ENCODE data around the gene CLCN7.
"Not testable (repeated sequence)": the region's sequence is repeated elsewhere in the genome, so short reads cannot be mapped to it uniquely, and the experiment has no call there.

CLCN7 gene

DNA sequence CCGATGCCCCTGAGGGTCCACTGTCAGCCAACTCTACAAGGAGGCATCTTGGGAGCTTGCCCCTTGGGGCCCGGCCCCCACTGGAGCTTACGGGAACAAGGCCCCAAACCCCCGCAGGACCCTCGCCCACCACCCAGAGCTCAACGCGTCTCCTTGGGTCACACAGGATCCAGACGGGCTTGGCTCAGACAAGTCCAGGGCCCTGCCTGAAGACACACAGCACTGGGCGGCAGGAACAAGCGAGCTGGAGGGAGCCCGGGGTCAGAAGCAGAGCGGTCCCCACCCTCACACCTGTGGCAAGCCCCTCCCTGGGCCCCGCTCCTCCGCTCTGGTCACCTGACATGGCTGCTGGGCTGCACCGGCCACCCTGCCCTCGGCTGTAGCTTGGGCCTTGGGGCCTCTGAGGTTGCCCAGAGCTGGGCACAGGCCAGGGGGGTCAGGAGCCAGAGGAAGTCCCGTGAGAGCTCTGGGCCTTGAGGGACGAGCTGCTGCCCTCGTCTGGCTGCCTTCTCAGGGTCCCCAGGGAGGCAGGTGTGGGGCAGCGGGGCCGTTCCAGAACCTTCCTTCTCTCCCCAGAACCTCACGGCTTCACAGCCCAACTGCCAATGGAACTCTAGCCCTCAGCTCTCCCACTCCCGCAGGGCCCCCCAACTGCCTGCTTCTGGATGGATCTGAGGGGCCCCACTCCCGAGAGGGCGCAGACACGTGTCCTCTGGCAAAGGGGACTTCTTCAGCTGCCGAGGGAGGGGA, 30.7 kb downstream of the CLCN7 start, which contains the start of gene CCDC154:
Gene CCDC154, minus strand, starts transcription at position 577 of the 750 bp plus-strand sequence. Its CDS starts 234 bp downstream, at position 343.
- DNase-seq: no peak

DNA sequence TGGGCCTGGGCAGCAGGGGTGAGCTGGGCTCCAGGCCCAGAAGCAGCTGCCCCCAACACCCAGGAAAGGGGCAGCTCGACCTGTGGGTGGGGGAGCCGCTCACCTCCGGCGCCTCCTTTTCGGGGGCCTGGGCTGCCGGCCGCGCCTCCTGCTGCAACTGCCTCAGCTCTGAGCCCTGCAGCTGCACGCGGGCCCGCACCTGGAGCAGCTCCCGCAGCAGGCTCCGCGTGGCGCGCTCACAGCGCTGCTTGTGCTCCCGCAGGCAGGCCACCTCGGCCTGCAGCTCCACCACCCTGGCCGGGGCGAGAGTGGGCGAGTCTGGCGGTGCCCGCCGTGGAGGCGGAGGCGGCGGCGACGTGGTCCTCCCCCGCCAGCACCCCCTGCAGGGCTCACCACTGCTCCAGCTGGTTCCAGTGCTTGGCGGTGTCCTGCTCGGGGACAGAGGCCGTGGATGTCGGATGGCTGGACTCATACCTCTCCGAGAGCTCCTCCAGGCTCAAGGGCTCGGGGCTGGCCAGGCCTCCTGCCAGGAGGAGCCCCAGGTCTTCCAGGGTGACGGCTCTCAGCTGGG, 31.3 kb downstream of the CLCN7 start:
- no peak for DNase-seq

DNA sequence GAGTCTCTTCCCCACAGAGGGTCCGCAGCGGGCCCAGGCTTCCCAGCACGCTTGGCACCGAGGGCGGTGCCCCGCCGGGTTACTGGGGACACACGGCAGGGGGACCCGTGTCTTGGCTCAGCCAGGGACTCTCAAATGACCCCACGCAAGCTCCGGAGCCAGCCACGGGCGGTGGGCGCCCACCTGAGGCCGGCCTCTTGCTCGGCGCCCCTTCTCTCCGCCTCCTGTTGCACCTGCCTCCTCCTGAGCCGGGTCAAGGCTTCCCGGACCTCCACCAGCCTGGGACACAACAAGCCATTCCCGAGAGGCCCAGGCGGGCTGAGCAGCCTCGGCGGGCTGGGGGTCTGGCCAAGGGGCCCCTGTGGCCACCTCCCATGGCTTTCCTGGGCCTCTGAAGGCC, 32.1 kb downstream of the CLCN7 start:
- no peak for DNase-seq

DNA sequence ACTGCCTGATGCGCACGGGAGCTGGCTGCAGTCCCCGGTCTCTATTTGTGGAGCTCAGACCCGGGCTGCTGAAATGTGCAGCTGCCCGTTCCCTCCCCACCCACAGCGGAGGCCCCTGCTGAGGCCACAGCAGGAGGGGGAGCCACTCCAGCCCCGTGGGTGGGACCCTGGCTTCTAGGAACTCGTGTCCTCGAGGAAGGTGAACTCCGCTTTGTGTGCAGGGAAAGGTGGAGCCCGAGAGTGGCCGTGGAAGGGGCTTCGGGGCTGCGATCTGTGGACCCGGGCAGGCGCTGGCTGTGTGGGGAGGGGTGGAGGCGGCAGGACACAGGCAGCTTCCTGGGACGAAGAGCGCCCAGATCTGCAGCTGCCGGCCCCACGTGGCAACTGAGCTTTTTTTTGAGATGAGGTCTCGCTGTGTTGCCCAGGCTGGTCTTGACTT, 33.4 kb downstream of the CLCN7 start:
- DNase-seq: no peak

DNA sequence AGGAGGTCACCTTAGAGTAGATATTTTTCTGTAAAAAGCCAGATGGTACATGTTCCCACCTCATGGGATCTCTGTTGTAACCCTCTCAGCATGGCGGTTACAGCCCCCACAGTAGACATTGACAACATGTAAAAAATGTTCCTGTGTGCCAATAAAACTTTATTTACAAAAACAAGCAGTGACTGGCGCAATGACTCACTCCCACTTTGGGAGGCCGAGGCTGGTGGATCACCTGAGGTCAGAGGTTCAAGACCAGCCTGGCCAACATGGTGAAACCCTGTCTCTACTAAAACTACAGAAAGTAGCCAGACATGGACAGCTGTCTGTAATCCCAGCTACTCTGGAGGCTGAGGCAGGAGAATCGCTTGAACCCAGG, 35.1 kb downstream of the CLCN7 start:
- DNase-seq: not testable (repeated sequence)

DNA sequence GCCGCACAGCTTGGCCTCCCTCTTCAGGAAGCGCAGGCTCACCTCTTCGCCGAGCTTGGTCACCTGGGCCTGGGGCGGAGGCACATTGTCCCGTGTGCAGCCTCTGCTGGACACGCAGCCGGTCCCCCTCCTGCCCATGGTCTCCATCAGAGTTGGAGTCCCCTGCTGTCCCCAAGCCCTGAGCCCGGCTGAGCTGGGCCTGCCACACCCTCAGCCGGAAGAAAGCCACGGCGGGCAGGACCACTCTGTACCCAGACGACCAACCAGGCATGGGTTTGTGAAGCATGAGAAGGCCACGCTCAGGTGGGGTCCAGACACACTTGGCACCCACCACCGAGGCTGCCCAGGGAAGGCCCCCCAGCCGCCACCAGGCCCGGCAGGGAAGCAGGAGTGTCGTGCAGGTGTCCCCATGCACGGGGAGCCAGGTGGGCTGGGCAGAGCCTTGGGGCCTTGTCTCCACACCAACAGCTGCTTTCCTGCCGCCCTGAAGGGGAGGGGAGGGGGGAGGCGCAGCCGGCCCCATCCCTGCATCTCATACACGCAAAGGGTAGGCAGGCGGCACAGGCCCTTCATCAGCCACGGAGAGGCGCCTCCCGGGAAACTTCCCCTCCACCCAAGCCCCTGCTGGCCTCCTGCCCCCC, 35.6 kb downstream of the CLCN7 start:
- no peak for DNase-seq

DNA sequence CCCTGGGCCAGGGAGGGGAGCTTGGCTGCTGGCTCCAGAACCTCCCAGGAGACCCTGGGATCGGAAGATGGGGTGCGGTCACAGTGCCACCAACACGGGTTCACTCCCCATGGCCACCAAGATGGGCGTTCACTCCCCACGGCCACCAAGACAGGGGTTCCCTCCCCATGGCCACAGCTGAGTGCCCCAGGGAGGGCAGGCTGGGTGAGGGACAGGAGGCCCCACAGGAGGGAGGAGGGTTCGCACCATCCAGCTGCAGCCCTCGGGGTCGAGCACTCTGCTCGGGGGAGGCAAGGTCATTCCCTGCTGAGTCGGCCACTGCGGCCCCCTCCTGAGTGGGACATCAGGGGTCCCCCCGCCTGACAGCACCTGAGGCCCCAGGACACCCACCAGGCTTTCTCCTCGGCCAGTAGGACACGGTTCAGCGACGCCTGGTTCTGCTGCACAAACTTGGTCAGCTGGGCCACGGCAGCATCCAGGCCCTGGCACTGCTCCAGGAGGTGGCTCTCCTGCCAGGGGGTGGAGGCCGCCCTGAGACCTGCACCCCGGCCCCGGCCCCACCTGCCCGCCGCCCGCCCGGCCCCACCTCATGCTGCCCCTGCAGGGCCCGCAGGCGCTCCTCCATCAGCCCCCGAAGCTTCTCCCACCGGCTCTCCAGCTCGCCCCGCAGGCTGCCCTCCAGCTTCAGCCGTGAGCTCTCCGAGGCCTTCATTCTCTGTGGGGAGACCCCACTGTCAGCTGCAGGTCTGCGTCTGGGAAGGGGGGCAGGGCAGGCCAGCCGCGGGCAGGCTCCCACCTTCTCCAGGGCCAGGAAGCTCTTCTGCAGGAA, 36.4 kb downstream of the CLCN7 start:
- DNase-seq: no peak

DNA sequence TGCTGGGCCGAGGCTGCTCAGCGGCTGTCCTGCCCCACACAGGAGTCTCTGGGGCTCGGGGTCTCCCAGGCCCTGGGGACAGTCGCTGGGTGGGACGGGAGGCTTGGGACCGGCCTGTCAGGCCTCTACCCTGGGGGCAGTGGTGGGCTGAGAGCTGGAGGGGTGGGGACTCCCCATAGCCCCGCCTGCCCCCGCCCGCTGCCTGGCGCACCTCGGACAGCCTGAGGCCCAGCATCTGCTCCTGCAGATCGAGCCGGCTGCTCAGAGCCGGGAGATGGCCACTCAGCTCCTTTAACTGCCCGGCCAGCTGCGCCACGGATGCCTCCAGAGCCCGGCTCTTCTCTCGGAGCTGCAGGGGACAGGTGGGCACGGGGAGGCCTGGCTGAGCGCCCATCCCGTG, 37.2 kb downstream of the CLCN7 start:
- no peak for DNase-seq

DNA sequence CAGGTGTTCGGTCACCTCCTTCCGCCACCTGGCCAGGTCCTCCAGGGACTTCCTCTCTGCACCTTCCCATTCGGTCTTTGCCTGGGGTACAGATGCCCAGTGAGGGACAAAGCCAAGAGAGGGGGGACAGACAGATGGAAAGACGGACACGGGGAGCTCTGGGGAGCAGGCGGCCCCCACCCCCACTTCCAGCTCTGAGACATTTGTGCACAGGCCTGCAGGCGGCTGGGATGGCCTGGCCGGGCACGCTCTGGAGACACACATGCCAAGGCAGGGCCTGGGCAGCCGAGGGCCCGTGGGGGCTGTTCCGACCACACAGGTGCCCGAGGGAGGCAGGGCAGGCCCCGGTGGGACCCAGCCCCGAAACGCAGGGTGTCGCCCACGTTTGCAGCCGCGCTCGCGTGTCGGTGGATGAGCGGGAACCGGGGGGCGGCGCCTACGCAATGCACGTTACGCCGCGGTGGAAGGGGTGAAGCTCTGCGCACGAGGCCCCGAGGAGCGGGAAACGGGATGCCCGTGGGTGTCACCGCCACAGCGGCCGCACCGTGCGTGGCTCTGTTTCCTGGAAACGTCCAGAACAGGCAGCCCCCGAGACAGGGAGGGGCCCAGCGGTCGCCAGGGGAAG, 38.0 kb downstream of the CLCN7 start:
- no peak for DNase-seq

DNA sequence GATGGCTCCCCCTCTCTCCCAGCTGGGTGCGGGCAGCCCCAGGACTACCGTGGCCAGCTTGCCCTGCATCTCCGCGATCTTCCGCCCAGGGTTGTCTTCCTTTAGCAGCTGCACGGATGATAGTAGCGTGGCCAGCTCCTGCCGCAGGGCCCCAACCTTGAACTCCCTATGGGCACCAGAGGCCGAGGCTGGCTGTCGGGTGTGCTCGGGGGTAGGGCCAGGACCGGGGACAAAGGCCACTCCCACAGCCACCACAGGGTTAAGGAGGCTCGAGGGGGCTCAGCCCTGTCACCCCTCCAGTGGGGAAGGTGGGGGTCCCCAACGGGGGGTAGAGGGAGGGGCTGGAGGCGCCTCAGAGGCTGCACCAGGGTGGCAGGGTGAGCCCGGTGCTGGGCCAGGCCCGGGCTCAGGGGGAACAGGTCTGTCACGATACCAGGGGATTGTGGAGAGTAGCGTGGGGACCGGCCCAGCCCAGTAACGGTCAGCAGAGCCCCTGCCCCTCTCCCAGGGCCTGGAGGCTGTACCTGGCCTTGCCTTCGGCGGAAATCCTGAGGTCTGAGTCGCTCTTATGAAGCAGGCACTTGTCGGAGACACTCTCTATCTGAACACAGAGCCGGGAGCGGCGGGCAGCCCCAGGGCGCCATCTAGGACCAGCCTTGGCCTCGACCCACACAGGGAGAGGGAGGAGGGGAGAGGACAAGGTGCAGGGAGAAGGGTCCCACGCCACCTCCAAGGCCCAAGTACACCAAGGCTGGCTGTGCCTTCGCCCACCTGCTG, 38.7 kb downstream of the CLCN7 start:
- DNase-seq: no peak

DNA sequence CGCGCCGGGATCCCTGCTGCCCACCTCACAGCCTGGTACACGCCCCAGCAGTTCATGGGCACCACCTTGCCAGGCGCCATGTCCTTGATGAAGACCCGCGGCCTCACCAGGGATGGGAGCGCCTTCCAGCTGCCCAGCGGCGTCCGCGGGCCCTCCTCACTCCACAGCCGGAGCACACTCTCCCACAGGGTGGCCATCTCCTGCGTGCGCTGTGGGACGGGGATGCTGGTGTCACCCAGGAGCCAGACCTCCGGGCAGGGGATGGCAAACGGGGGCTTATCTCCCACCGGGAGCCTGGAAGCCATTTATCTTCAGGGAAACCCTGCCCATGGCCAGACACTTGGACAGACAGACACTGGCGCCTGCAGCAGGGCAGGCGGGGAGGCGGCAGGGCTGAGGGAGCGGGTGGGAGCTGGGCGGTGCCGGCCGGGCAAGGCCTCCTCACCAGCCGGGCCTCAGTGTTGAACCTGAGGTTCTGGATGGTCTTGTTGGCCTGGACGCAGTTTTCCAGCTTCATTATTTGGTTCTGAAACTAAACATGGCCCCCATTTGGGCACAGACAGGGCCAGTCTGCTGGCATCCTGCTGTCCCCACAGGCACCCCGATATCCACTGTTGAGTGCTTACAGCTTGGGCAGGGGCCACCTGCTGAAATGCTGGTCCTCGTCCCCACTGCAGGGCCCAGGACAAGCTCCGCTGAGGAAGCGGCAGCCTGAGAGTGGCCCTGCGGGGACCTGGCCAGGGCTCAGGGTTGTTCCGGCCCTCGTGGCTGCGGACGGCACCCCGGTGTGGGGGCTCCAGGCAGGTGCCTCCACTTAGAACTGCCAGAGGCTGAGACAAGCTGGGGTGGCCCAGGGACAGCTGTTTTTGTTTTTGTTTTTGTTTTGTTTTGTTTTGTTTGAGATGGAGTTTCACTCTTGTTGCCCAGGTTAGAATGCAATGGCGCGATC, 39.9 kb downstream of the CLCN7 start:
- no peak for DNase-seq

DNA sequence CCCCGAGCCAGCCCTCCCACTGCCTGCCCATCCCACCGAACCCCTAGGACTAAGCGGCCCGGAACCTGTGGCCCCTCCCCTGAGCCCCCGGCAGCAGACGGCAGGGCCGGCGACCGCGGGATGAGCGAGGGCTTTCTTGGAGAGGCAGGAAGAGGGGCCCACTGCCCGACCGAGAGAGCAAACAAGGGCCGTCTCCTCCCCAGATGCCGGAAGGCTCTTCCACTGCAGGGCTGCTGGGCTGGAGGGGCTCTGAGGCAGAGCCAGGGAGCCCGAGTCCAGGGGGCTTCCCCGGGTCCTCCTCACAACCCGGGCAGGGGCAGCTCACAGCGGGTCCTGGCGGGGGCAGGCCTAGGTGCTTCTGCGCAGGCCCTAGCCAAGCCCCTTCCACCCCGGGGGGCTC, 41.1 kb downstream of the CLCN7 start:
- no peak for DNase-seq

DNA sequence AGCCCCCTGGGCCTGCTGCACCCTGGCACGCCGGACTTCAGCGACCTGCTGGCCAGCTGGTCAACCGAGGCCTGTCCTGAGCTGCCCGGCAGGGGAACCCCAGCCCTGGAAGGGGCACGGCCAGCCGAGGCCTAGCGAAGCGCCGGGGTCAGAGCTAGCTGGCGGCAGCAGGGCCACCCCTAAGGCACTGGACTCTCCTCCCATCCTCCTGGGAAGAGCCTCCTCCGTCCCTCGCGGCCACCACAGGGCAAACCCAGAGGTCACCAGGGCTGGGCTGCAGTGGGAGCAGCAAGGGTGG, 41.6 kb downstream of the CLCN7 start:
- no peak for DNase-seq

DNA sequence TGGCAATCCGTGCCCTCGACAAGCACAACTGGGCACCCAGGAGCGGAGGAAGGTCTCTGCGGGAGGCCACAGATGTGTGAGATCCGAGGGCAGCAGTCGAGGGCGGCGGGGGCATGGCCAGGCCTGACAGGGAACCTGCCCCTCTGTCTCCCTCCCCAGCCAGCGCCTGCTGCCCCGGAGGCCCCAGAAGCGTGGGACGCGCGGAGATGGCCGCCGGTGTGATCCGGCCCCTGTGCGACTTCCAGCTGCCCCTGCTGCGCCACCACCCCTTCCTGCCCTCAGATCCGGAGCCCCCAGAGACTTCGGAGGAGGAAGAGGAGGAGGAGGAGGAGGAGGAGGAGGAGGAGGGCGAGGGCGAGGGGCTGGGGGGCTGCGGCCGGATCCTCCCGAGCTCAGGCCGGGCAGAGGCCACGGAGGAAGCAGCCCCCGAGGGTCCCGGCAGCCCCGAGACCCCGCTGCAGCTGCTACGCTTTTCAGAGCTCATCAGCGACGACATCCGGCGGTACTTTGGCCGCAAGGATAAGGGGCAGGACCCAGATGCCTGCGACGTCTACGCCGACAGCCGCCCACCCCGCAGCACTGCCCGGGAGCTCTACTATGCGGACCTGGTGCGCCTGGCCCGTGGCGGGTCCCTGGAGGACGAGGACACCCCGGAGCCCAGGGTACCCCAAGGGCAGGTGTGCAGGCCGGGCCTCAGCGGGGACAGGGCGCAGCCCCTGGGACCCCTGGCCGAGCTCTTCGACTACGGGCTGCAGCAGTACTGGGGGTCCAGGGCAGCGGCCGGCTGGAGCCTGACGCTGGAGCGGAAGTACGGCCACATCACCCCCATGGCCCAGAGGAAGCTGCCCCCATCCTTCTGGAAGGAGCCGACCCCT, 42.2 kb downstream of the CLCN7 start:
- no peak for DNase-seq

DNA sequence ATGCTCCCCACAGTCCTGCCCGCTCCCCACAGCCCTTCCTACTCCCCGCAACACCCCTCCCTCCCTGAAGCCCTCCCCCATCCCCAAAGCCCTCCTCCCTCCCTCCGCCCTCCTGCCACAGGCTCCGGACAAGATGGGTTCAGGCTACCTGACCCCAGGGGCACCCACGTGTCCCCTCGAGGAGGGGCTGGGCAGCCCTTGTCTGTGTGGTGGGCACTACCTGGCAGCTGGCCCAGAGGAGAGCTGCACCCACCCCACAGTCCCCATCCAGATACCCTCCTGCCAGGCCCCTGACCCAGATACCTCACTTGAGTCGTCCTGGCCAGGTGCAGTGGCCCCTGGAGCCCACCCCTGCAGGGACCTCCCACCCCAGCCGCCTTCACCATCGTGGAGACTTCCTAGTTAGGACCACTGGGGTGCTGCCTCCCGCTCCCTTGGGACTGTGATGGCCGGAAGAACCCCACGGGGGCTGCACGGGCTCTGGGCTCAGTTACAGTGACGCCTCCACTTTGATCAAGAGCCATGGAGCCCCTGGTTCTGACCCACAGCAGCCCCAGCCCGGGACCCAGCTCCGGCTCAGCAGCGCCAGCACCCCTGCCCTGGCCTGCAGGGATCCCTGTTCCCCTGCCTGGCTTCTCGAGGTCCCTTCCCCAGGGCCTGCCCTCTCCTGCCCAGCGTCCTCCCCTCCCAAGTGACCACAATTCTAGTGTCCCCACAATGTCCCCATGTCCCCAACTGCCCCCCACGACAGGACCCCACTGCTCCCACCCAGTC, 43.1 kb downstream of the CLCN7 start:
- no peak for DNase-seq

DNA sequence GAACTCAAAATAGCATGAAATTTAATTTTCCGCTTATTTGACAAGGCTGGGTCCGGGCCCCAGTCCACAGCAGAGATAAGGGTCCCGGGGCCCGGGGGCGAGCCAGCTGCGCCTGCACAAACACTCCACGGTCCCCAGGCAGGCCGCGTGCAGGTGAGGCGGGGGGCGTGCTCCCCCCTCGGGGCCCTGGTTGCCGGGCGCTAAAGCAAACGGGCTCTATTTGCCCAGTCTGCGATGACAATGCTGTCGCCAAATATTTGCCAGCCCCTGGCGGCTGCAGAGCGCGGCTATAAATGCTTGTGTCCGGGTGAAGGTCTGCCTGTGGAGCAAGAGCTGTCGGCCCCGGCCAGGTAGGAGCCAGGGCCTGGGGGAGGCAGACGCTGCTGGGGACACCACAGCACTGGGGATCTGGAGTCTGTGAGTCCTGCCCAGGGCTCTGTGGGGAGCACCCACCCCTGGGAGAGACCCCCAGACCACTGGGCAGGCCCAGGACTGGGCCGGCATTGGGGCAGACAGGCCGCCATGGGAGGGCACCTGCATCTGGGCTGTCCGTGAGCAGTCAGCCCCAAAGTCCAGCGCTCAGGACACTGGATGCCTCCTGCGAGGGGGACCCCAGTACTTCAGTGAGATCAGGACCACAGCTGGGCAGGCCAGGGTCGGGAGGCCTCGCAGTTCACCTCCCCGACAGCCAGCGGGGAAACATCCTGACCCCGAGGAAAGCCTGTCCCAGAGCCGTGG, 43.9 kb downstream of the CLCN7 start, which contains the start of gene PERCC1:
Gene PERCC1, plus strand, starts transcription at position 320 of the 738 bp plus-strand sequence. CDS start 1,516 bp downstream, outside the sequence.
- no peak for DNase-seq

DNA sequence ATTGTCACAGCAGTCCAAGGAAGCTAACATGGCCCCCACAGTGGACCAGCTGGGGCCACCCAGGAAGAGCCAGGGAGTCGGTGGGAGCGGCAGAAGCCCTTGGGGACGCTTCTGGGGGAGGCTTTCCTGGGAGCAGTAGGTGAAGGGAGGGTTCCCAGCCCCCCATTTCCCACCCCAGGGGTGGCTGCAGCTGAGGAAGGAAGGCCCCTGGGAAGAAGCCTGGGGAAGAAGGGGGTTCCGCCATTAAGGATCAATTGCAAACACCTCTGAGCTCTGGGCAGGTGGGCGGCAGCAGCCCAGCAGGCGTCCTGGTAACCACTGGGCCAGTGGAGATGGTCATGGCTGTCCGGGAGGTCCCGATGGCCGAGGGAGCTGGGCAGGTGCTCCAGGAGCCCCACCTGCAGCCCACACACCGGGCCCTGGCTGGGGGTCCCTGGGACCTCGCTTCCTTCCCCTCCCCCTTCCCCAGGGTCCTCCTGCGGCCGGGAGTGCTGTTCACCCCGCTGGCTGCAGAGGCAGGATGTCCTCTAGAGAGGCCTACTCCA, 44.5 kb downstream of the CLCN7 start:
- DNase-seq: no peak

DNA sequence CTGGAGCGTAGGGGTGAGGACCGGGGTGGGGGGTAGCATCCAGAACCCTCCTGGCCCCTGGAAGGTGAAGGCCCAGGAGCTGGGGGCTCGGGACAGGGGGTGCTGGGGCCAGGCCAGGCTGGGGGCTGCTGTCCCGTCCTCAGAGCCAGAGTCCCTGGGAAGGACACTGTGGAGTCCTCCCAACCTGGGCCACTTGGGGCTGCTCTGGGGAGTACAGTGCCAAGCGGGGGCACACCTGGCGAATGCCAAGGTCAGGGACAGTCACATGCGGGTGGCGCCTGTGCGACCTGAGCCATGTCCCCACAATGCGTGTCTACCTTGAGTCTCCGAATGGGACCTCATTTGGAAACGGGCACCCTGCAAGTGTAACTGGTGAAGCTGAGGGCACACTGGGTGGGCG, 45.2 kb downstream of the CLCN7 start:
- no peak for DNase-seq

Data from NCI-H446 treated with DMSO at 0.1 percent for 48 hours (cell line).